OCI-LY7 (cell line): ENCODE measurements around the gene GPN1.
"Not testable (repeated sequence)": the region's sequence is repeated elsewhere in the genome, so short reads cannot be mapped to it uniquely, and the experiment has no call there.

Experiments used
- CTCF ChIP-seq: fragments of 200-600 bp; sonication (generic); conservative IDR thresholded peaks from 2 replicates; pipeline ENCODE4 v1.5.1; 2014; ENCODE audit warnings: mild to moderate bottlenecking, antibody characterized with exemption, low read length, moderate library complexity, mixed read lengths
- EZH2phosphoT487 ChIP-seq: fragments of 200-600 bp; sonication (generic); IDR thresholded peaks from 2 replicates; pipeline ENCODE4 v1.6.1; 2018; ENCODE audit warnings: low read depth, borderline replicate concordance, mild to moderate bottlenecking, mixed run types, antibody characterized with exemption, low read length, moderate library complexity, mixed read lengths

DNA sequence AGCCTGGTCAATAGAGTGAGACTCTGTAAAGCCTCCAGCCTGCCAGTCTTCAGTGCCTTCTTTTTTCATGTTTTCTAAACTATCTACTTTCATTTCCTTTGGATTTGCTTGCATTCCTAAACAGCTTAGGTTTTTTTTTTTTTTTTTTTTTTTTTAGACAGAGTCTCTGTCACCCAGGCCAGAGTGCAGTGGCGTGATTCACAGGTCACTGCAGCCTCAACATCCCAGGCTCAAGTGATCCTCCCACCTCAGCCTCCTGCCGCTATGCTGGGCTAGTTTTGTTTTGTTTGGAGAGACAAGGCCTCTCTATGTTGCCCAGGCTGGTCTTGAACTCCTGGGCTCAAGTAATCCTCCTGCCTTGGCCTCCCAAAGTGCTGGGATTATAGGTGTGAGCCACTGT, 1.4 kb downstream of the GPN1 start:
- not testable (repeated sequence) for TF ChIP-seq CTCF, EZH2phosphoT487
